GM18505 (cell line): ENCODE measurements around the gene ZPBP2.

ENCODE experiments used
- ATAC-seq: cut with Tn5 transposase; IDR thresholded peaks from one replicate; pipeline ENCODE4 v1.9.1; 2021; ENCODE audit not compliant: unreplicated experiment
- POLR2A ChIP-seq: IDR thresholded peaks from 4 replicates; pipeline ENCODE4 v1.6.1; 2011; ENCODE audit warnings: borderline replicate concordance; ENCODE audit not compliant: insufficient read depth, insufficient read length; ENCODE audit errors: extremely low read depth

Gene ZPBP2

GRCh38 chr17:39908789-39909352 is 40.9 kb downstream of the ZPBP2 start:
- TF ChIP-seq POLR2A, result no peak
- no peak for ATAC-seq

DNA sequence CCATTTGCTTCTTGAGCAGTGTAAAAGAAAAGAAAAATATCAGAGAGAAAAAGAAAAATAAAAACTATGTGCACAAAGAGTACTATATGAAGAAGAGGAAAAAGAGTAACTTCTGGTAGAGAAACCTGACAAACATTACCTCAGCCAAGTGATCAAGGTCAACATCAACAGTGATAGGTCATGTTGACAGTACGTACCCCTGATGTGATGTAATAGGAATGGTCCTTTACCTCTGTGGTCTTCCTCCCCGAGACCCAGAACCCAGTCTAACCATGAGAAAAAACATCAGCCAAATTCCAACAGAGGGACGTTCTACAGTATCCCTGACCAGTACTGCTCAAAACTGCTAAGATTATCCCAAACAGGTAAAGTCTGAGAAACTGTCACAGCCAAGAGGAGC is 46.0 kb downstream of the ZPBP2 start:
- no peak for ATAC-seq

GRCh38 chr17:39915559-39915958 is 47.6 kb downstream of the ZPBP2 start:
- TF ChIP-seq POLR2A, result no peak
- ATAC-seq, result no peak

More for the DNA sequence above, 46.0 kb downstream of the ZPBP2 start:
- TF ChIP-seq POLR2A, result no peak

- no peak for ATAC-seq
- TF ChIP-seq POLR2A, result no peak
These were observed 48.9 kb downstream of the ZPBP2 start for GRCh38 chr17:39916918-39917317.

GRCh38 chr17:39919087-39919683 is 51.2 kb downstream of the ZPBP2 start:
- no peak for ATAC-seq
- no peak for TF ChIP-seq POLR2A

DNA sequence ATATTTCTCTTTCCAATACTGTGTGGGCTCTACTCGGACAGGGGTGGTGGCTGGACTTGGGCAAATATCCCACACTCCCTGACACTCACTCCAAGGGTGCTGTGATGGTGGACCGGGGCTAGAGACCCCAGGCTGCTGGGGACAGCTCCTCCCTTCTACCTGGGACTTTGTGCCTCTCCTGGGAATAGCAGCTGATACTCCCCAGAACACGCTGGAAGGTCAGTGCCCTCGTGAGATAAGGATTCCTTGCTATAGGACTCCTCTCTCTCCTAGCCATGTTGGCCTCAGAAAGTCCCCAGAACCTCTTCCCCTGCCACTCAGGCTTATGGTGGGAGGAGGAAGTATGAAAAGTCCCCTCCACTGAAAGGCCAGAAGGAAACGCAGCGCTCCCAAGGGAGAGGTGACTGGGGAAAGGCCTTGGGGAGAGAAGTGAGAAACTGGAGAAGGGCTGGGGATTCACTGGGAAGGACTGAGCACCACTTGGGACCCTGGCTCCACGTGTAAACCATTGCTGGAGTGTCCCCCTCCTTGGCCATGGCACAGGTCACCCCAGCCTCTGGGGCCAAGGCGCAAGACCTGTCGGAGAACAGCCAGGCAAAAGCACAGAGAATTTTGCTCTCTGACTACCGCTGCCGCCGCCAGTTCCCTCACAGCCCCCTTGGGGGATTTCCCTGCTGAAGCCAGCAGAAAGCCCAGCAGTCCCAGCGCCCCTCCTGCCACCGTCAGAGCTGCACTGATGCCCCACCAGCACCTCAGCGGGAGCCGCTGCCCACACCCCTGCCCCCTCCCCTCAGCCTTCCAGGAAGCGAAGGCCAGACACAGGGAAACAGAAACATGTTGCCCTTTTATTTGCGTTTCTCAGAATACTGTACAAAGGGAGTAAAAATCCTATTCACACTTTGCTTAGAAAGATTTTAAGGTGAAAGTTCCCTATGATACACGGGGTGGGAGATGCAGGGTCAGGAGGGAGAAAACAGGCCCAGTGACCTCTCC is 52.5 kb downstream of the ZPBP2 start:
- ATAC-seq, result no peak
- TF ChIP-seq POLR2A, result peak; percentile 14

GRCh38 chr17:39921323-39921722 is 53.3 kb downstream of the ZPBP2 start:
- ATAC-seq, result no peak
- no peak for TF ChIP-seq POLR2A

GRCh38 chr17:39922006-39922405 is 54.0 kb downstream of the ZPBP2 start:
- ATAC-seq, result no peak
- TF ChIP-seq POLR2A, result no peak

DNA sequence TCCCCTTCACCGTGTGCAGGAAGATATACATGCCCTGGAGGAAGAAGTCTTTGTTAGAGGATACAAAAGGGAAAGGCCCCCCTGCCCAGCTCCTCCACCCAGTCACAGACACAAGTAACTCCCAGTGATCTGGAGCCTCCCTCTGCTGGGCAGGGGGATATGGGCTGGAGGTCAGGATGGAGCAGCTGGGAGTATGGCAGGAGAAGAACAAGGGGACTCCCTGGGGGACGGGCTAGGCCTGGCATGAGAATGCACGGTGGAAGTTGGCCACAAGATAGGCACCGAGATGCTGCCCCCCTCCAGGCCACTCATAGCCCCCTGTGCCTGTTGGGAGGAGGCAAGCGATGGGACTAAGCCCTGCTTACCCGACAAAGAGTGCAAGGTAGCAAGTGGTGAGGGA is 55.2 kb downstream of the ZPBP2 start:
- no peak for ATAC-seq
- no peak for TF ChIP-seq POLR2A

GRCh38 chr17:39923836-39924690 is 56.1 kb downstream of the ZPBP2 start:
- ATAC-seq, result no peak
- no peak for TF ChIP-seq POLR2A

- TF ChIP-seq POLR2A, result no peak
- no peak for ATAC-seq
These were observed 56.7 kb downstream of the ZPBP2 start for GRCh38 chr17:39924691-39925055.

DNA sequence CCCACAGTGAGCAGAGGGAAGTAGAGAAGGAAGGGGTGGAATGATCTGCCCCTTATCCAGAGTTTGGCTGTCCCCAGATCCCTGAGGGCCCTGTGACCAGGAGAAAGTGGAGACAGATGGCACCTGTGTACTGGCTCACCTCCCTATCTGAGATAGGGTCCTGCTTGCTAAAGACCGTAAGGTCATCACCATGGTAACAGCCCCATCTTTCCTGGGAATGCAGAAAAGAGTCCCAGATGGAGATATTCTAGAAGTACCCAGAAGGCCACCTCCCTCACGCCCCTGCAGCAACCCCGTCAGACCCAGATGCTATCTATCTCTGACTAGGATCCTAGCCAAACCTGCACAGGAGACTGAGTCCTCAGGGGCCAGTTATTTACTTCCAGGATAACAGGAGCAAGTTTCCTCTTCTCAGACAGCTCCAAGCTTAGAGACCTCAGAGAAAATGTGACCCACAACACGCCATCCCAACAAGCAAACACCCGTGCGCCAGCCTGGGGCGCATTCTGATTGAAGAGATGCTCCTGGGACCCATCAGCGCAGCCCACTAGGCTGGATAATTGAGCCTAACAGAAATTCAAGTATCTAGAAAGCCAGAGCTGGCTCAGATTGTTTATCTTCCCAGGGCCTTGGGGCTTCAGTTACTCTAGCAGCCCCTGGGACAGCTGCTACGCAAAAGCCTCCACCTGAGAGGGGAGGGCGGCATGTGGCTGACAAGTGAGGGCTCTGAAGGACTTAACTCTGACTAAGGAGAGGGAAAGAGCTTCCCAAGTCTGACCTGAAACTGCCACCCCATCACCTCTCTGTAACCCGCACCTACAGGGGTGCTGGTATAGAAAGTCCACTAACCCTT is 57.5 kb downstream of the ZPBP2 start:
- TF ChIP-seq POLR2A, result no peak
- no peak for ATAC-seq
